Measurements from ENCODE around the gene CLEC4M. TPM values are rescaled to one million over a fixed set of nuclear protein-coding genes. Genes with fewer than 3 reads are reported as not detected.

Gene CLEC4M
- total and polyA plus RNA-seq, 4 donors: 22.2 to 33.5 (median 32.9) TPM

GRCh38 chr19:7739211-7739755, 23.8 kb upstream of the CLEC4M start:
- Histone ChIP-seq H3K9me3 (ENCODE audit: control insufficient read depth in 4 of 4, low read length in 3 of 4) (no peaks in the 10 kb centered on the region), H3K36me3 (ENCODE audit: control insufficient read depth in 4 of 4, insufficient read depth in 3 of 4, low read depth in 1 of 4, low read length in 3 of 4) (no peaks in the 10 kb centered on the region), H3K4me1 (ENCODE audit: control insufficient read depth in 4 of 4, insufficient read depth in 4 of 4, low read length in 3 of 4) (no peaks in the 10 kb centered on the region), H3K27me3 (ENCODE audit: control insufficient read depth in 4 of 4, insufficient read depth in 4 of 4, low read length in 3 of 4) (no peaks in the 10 kb centered on the region), H3K4me3 (ENCODE audit: low read depth in 1 of 3, low read length in 3 of 3) (no peak overlapping the region), H3K27ac (ENCODE audit: low read depth in 1 of 2, low read length in 2 of 2) (no peak overlapping the region), H3K9ac (ENCODE audit: low read depth in 1 of 2, low read length in 2 of 2) (no peak overlapping the region)
- WGBS: 43% methylated on average over 2 of the region's 2 CpGs
- no peak for DNase-seq (ENCODE audit: low spot score)
- TF ChIP-seq SP1 (IDR thresholded peaks at IDR 0.05) (no peak), GABPA (IDR thresholded peaks at IDR 0.05 in 1 of 2, conservative IDR thresholded peaks at IDR 0.05 in 1 of 2) (no peak), REST (IDR thresholded peaks at IDR 0.05) (no peak), HNF4G (IDR thresholded peaks at IDR 0.05) (no peak)

- WGBS: 73% methylated on average over 19 of the region's 19 CpGs
- no peak overlapping the region for H3K4me3 ChIP-seq (ENCODE audit: low read depth in 1 of 3, low read length in 3 of 3)
- no peaks in the 10 kb centered on the region for H3K9me3 ChIP-seq (ENCODE audit: control insufficient read depth in 4 of 4, low read length in 3 of 4)
- no peaks in the 10 kb centered on the region for H3K36me3 ChIP-seq (ENCODE audit: control insufficient read depth in 4 of 4, insufficient read depth in 3 of 4, low read depth in 1 of 4, low read length in 3 of 4)
- DNase-seq (ENCODE audit: low spot score): no peak
- H3K9ac ChIP-seq (ENCODE audit: low read depth in 1 of 2, low read length in 2 of 2): no peak overlapping the region
- no peak for TF ChIP-seq HNF4G (IDR thresholded peaks at IDR 0.05)
- TF ChIP-seq EGR1 (IDR thresholded peaks at IDR 0.05; ENCODE audit: low read depth in 2 of 2): no peak
- TF ChIP-seq RXRA (IDR thresholded peaks at IDR 0.05): no peak
- no peak for TF ChIP-seq SP1 (IDR thresholded peaks at IDR 0.05)
- TF ChIP-seq NR2F2 (IDR thresholded peaks at IDR 0.05): no peak
- TF ChIP-seq HNF4A (conservative IDR thresholded peaks at IDR 0.05): no peak
- TF ChIP-seq FOXA1 (IDR thresholded peaks at IDR 0.05): no peak
- TF ChIP-seq YY1 (IDR thresholded peaks at IDR 0.05): no peak
- no peak for TF ChIP-seq FOXA2 (IDR thresholded peaks at IDR 0.05)
- TF ChIP-seq ATF3 (IDR thresholded peaks at IDR 0.05): no peak
- TF ChIP-seq GABPA (IDR thresholded peaks at IDR 0.05 in 1 of 2, conservative IDR thresholded peaks at IDR 0.05 in 1 of 2): no peak
- no peak for TF ChIP-seq REST (IDR thresholded peaks at IDR 0.05)
- TF ChIP-seq RAD21 (IDR thresholded peaks at IDR 0.05): no peak
- no peak for TF ChIP-seq MAX (IDR thresholded peaks at IDR 0.05)
- no peak for TF ChIP-seq CTCF (IDR thresholded peaks at IDR 0.05; ENCODE audit: low read depth, low read length, missing input control)
- TF ChIP-seq JUND (IDR thresholded peaks at IDR 0.05): no peak
- TF ChIP-seq TAF1 (conservative IDR thresholded peaks at IDR 0.05): no peak
- TF ChIP-seq ZBTB33 (IDR thresholded peaks at IDR 0.05): no peak
- no peaks in the 10 kb centered on the region for H3K27me3 ChIP-seq (ENCODE audit: control insufficient read depth in 4 of 4, insufficient read depth in 4 of 4, low read length in 3 of 4)
- no peaks in the 10 kb centered on the region for H3K4me1 ChIP-seq (ENCODE audit: control insufficient read depth in 4 of 4, insufficient read depth in 4 of 4, low read length in 3 of 4)
- no peak overlapping the region for H3K27ac ChIP-seq (ENCODE audit: low read depth in 1 of 2, low read length in 2 of 2)
These were observed 23.0 kb upstream of the CLEC4M start for GRCh38 chr19:7739801-7740681.

Data from liver (tissue), 9 donors.